ENCODE data around the gene TFR2. TPM values are rescaled to one million over a fixed set of nuclear protein-coding genes. Genes with fewer than 3 reads are reported as not detected.

The TFR2 gene
- total and polyA plus RNA-seq, 2 of the 4 experiments (the other 2 are of a cell fraction): 0.18 to 0.50 TPM

DNA sequence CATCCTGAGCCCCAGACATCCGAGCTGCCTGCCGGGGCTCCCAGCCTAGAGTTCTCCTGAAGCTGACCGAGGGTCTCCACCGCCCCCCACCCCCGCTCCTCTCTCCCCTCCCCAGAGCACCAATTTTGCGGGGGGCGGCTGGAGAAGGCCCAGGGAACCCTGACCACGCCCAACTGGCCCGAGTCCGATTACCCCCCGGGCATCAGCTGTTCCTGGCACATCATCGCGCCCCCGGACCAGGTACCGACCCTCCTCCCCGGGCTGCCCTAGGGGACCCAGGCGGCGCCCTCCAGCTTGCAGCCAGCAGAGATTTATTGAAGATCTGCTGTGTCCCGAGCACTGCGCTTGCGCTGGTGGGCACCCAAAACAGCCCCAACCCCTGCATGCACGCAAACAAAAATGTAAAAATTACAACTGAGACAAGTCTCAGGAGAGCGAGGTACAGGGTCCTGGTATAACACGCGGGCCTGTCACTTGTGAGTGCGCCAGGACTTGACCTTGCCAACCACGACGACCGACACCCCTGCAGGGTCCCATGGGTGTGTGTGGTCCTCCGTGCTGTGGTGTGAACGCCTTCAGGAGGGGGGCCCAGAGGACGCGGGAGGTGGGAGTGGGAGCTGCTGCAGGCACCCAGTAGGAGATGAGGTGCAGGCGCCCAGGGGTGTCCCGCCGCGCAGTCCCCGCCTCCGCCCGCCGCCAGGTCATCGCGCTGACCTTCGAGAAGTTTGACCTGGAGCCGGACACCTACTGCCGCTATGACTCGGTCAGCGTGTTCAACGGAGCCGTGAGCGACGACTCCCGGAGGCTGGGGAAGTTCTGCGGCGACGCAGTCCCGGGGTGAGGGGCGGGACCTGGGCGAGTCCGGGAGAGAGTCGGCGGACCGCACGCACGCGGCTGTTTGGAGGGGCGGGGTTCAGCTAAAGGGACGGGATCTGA is 36.1 kb downstream of the TFR2 start:
- Histone ChIP-seq H3K36me3 (ENCODE audit: control insufficient read depth, insufficient read depth, low read length) (peaks cover 30% of the 10 kb centered on the region), H4K91ac (ENCODE audit: insufficient read depth, low read depth, low read length) (peak overlapping the region; percentile 50; the same call in 1 of the 2 replicates), H2BK5ac (ENCODE audit: low read depth, low read length, poor library complexity, severe bottlenecking) (no peak overlapping the region), H3K4me2 (ENCODE audit: low read depth, low read length) (peak overlapping the region; percentile 69), H3K79me1 (ENCODE audit: low read depth in 1 of 2, low read length in 2 of 2) (peaks cover 0 to 47% of the 10 kb centered on the region in 2 experiments; a peak in 2 of 4 replicates), H2BK15ac (ENCODE audit: low read depth, low read length) (no peak overlapping the region), H4K20me1 (ENCODE audit: insufficient read depth, low read length) (no peaks in the 10 kb centered on the region), H3K9me1 (ENCODE audit: insufficient read depth, low read length) (no peaks in the 10 kb centered on the region), H3K27ac (ENCODE audit: insufficient read depth, low read length) (no peak overlapping the region; the same call in 1 of the 2 replicates), H2AFZ (replicated peaks; ENCODE audit: low read length, poor library complexity) (peak overlapping the region; percentile 89), H2AK9ac (replicated peaks; ENCODE audit: low read depth, low read length, poor library complexity) (peak overlapping the region; percentile 91), H3K4me1 (ENCODE audit: control insufficient read depth, insufficient read depth, low read length) (peaks cover 9% of the 10 kb centered on the region), H3K56ac (ENCODE audit: extremely low read depth, insufficient read depth, low read length) (no peak overlapping the region), H3K4ac (ENCODE audit: low read depth, low read length) (peak overlapping the region; percentile 7; the same call in 1 of the 2 replicates), H3K9ac (ENCODE audit: low read depth, low read length) (peak overlapping the region; percentile 31; the same call in 1 of the 2 replicates), H2AK5ac (ENCODE audit: low read depth, low read length) (no peak overlapping the region), H3K14ac (replicated peaks; ENCODE audit: low read depth, low read length) (no peak overlapping the region), H3K23ac (ENCODE audit: low read depth, low read length) (no peak overlapping the region; the same call in 1 of the 2 replicates), H3K18ac (ENCODE audit: low read depth, low read length) (no peak overlapping the region), H4K5ac (ENCODE audit: low read depth, low read length) (no peak overlapping the region), H2BK120ac (ENCODE audit: low read depth, low read length) (no peak overlapping the region), H3K9me3 (ENCODE audit: control insufficient read depth, insufficient read depth, low read length) (no peaks in the 10 kb centered on the region), H3K4me3 (ENCODE audit: insufficient read depth, low read depth, low read length) (peak overlapping the region; percentile 38), H2BK20ac (ENCODE audit: low read depth, low read length) (no peak overlapping the region), H4K8ac (ENCODE audit: low read depth in 2 of 2, low read length in 2 of 2) (peak overlapping the region in 1 of 2 experiments; percentile 58; a peak in 1 of 4 replicates), H3K27me3 (ENCODE audit: control insufficient read depth, insufficient read depth, low read length) (no peaks in the 10 kb centered on the region)
- ChIA-PET POLR2A (ENCODE audit: unreplicated experiment) (no interaction called here), CTCF (no interaction called here)
- 46% methylated on average over 47 of the region's 68 CpGs; no CpG with 5 or more reads in 1 of the 2 experiments for WGBS, 2 experiments (ENCODE audit: extremely low coverage in 2 of 2, insufficient read length in 1 of 2)
- ATAC-seq (ENCODE audit: low read depth) (no peak), DNase-seq (no peak)
- no TSS peak for BruUV-seq (replicated peaks)
- TF ChIP-seq CHD1 (IDR thresholded peaks at IDR 0.05; ENCODE audit: low read depth, low read length) (no peak), POLR2A (IDR thresholded peaks at IDR 0.05; ENCODE audit: low read depth, low read length) (no peak)
- TF ChIP-seq, protein P1, sequence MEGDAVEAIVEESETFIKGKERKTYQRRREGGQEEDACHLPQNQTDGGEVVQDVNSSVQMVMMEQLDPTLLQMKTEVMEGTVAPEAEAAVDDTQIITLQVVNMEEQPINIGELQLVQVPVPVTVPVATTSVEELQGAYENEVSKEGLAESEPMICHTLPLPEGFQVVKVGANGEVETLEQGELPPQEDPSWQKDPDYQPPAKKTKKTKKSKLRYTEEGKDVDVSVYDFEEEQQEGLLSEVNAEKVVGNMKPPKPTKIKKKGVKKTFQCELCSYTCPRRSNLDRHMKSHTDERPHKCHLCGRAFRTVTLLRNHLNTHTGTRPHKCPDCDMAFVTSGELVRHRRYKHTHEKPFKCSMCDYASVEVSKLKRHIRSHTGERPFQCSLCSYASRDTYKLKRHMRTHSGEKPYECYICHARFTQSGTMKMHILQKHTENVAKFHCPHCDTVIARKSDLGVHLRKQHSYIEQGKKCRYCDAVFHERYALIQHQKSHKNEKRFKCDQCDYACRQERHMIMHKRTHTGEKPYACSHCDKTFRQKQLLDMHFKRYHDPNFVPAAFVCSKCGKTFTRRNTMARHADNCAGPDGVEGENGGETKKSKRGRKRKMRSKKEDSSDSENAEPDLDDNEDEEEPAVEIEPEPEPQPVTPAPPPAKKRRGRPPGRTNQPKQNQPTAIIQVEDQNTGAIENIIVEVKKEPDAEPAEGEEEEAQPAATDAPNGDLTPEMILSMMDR (conservative IDR thresholded peaks at IDR 0.05; ENCODE audit: low read depth, low read length): no peak
- intact Hi-C loops (cut with micrococcal nuclease): loop anchor here (5.0 kb wide), 1 partner anchor 87 kb away; the partner anchor contains the start of gene GIGYF1
- dilution Hi-C loops (cut with HindIII; ENCODE audit: low sequenced_read_pairs, unreplicated experiment): no loop called here
- in situ Hi-C loops (cut with MboI; ENCODE audit: low sequenced_read_pairs): no loop called here

Measured in IMR-90 (cell line).